Measurements from ENCODE around the gene TUBGCP4. TPM values are rescaled to one million over a fixed set of nuclear protein-coding genes. Genes with fewer than 3 reads are reported as not detected.
A peak's percentile ranks its signal among the peaks of the same experiment; 100 is the strongest.

TUBGCP4 gene
- total and polyA plus RNA-seq, 9 of the 15 experiments (the other 6 are each of a cell fraction or from before 2014, with no cell fraction given), result 10.7 to 50.2 (median 29.6) TPM

DNA sequence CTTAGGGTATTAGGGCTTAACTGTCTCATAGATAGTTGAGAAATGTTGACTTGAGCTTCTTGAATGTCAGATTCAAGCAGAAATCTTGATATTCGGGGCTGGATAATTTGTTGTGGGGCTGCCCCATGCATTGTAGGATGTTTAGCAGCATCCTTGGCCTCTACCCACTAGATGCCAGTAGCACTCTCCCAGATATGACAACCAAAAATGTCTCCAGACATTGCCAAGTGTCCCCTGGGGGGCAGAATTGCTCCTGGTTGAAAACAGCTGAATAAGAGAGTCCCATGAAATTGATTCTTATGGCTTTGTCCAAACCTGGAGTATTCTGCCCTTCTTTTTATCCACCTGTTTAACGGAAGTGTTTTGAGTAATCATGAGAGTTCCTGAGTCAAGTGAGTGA, 24.6 kb upstream of the TUBGCP4 start (continued):
- TF ChIP-seq CTCF (IDR thresholded peaks at IDR 0.05 in 2 of 3, conservative IDR thresholded peaks at IDR 0.05 in 1 of 3; ENCODE audit: insufficient read depth in 2 of 3, low read depth in 1 of 3, low read length in 3 of 3), result peak; percentile 44 to 79 (median 75)
- no peak for TF ChIP-seq DPF2 (IDR thresholded peaks at IDR 0.05)
- TF ChIP-seq KAT7 (CRISPR knock-in tag; IDR thresholded peaks at IDR 0.05; ENCODE audit: borderline replicate concordance), result no peak
- TF ChIP-seq ZZZ3 (IDR thresholded peaks at IDR 0.05), result no peak
- no peak for TF ChIP-seq MXI1 (IDR thresholded peaks at IDR 0.05; ENCODE audit: low read depth, low read length)
- 0 out of 2 replicates have a peak, but pooled peaks have one; percentile 35 for TF ChIP-seq DEAF1 (CRISPR knock-in tag; IDR thresholded peaks at IDR 0.05)
- TF ChIP-seq ZNF23 (CRISPR knock-in tag; IDR thresholded peaks at IDR 0.05), result no peak
- TF ChIP-seq HEY1 (CRISPR knock-in tag; IDR thresholded peaks at IDR 0.05; ENCODE audit: borderline replicate concordance), result no peak
- TF ChIP-seq, protein P1, sequence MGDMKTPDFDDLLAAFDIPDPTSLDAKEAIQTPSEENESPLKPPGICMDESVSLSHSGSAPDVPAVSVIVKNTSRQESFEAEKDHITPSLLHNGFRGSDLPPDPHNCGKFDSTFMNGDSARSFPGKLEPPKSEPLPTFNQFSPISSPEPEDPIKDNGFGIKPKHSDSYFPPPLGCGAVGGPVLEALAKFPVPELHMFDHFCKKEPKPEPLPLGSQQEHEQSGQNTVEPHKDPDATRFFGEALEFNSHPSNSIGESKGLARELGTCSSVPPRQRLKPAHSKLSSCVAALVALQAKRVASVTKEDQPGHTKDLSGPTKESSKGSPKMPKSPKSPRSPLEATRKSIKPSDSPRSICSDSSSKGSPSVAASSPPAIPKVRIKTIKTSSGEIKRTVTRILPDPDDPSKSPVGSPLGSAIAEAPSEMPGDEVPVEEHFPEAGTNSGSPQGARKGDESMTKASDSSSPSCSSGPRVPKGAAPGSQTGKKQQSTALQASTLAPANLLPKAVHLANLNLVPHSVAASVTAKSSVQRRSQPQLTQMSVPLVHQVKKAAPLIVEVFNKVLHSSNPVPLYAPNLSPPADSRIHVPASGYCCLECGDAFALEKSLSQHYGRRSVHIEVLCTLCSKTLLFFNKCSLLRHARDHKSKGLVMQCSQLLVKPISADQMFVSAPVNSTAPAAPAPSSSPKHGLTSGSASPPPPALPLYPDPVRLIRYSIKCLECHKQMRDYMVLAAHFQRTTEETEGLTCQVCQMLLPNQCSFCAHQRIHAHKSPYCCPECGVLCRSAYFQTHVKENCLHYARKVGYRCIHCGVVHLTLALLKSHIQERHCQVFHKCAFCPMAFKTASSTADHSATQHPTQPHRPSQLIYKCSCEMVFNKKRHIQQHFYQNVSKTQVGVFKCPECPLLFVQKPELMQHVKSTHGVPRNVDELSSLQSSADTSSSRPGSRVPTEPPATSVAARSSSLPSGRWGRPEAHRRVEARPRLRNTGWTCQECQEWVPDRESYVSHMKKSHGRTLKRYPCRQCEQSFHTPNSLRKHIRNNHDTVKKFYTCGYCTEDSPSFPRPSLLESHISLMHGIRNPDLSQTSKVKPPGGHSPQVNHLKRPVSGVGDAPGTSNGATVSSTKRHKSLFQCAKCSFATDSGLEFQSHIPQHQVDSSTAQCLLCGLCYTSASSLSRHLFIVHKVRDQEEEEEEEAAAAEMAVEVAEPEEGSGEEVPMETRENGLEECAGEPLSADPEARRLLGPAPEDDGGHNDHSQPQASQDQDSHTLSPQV (IDR thresholded peaks at IDR 0.05), result no peak
- no peak for TF ChIP-seq ZNF12 (CRISPR knock-in tag; IDR thresholded peaks at IDR 0.05)
- no peak for TF ChIP-seq ZNF212 (CRISPR knock-in tag; IDR thresholded peaks at IDR 0.05)
- no peak for TF ChIP-seq GTF3C2 (IDR thresholded peaks at IDR 0.05; ENCODE audit: borderline replicate concordance, extremely low read depth, insufficient read length)

Data from K562 (cell line).